Cardiac muscle cell (in vitro differentiated cells and primary cell): ENCODE measurements around the gene RESP18. TPM values are rescaled to one million over a fixed set of nuclear protein-coding genes. Genes with fewer than 3 reads are reported as not detected.

Source experiments
- DNase-seq, 2 donors: peaks; one replicate each; pipeline versions ENCODE4 v3.0.0 to v3.0.0-alpha.2; 2010 to 2017; ENCODE audit warnings: low read depth in 1 of 2, low spot score in 1 of 2
- H3K27ac ChIP-seq: fragments of 200-600 bp; sonication (generic); 2 replicates; pipeline ENCODE4 v1.5.1; 2016
- H3K27me3 ChIP-seq: fragments of 200-600 bp; sonication (generic); 2 replicates; pipeline ENCODE4 v1.6.0; 2016; ENCODE audit warnings: control low read depth
- H3K36me3 ChIP-seq: fragments of 200-600 bp; sonication (generic); 2 replicates; pipeline ENCODE4 v1.5.1; 2016; ENCODE audit warnings: control low read depth
- H3K4me1 ChIP-seq: fragments of 200-600 bp; sonication (generic); 2 replicates; pipeline ENCODE4 v1.8.1; 2017; ENCODE audit warnings: low read depth, mild to moderate bottlenecking, mixed run types
- H3K4me3 ChIP-seq: fragments of 200-600 bp; sonication (generic); 2 replicates; pipeline ENCODE4 v1.5.1; 2016; ENCODE audit warnings: mild to moderate bottlenecking
- H3K9me3 ChIP-seq: fragments of 200-600 bp; sonication (generic); 2 replicates; pipeline ENCODE4 v1.5.1; 2017; ENCODE audit warnings: low read depth, mild to moderate bottlenecking, control low read depth
- polyA plus RNA-seq: library from polyadenylated mRNA; unstranded; fragments of >200 nt; fragmentation: Nextera tagmentation; extraction: Ambion mirVana; gene quantifications from 2 replicates; pipeline ENCODE4 v1.2.1, GENCODE V29; 2016
- total RNA-seq: library from RNA; depleted of rRNA; stranded (reverse); fragments of >200 nt; gene quantifications from 2 replicates; pipeline ENCODE4 v1.2.3, GENCODE V29; 2016
- TF ChIP-seq, protein P1 (sequence below): IDR thresholded peaks from 2 replicates; pipeline ENCODE4 v1.5.1; 2012; ENCODE audit warnings: low read depth, mild to moderate bottlenecking, low read length

Gene RESP18
- total and polyA plus RNA-seq, 2 experiments from 2014 or later: not detected

DNA sequence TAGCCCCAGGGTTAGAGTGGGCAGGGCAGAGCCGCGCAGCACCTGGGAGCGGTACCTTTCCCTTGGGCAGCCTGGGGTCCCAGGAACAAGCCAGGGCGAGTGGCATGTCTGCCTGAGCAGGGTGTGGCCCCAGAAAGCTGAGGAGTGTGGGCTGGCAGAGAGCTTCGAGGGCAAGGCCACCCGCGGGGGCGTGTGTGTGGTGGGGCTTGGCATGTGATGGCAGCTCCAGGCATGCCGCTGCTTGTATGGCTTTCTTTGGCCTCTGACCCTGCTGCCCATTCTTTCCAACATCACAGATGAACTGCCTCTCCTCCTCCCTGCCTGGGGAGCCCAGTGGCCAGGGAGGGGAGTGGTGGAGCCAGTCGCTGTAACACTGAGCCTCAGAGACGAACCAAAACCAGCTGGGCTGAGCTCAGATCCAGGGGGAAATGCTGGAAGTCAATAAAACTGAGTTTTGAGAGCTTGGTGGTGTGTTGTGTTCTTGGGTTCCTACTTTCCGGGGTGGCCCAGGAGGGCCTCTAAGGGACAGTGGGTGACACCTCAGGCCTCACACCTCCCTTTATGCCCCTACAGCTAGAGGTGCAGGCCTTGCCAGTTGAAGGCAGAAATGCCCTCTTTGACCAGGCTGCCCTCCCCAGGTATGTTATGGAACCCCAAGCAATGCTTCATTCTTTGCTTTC is 46.0 kb downstream of the RESP18 start:
- Histone ChIP-seq H3K27ac (peak overlapping the region; percentile 14), H3K27me3 (no peaks in the 10 kb centered on the region), H3K4me3 (no peak overlapping the region), H3K4me1 (no peaks in the 10 kb centered on the region), H3K36me3 (peaks cover 13% of the 10 kb centered on the region), H3K9me3 (no peaks in the 10 kb centered on the region)
- DNase-seq: no peak
- TF ChIP-seq, protein P1, sequence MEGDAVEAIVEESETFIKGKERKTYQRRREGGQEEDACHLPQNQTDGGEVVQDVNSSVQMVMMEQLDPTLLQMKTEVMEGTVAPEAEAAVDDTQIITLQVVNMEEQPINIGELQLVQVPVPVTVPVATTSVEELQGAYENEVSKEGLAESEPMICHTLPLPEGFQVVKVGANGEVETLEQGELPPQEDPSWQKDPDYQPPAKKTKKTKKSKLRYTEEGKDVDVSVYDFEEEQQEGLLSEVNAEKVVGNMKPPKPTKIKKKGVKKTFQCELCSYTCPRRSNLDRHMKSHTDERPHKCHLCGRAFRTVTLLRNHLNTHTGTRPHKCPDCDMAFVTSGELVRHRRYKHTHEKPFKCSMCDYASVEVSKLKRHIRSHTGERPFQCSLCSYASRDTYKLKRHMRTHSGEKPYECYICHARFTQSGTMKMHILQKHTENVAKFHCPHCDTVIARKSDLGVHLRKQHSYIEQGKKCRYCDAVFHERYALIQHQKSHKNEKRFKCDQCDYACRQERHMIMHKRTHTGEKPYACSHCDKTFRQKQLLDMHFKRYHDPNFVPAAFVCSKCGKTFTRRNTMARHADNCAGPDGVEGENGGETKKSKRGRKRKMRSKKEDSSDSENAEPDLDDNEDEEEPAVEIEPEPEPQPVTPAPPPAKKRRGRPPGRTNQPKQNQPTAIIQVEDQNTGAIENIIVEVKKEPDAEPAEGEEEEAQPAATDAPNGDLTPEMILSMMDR: no peak

GRCh38 chr2:219285894-219286425 is 46.6 kb downstream of the RESP18 start:
- H3K36me3 ChIP-seq: peaks cover 16% of the 10 kb centered on the region
- TF ChIP-seq, protein P1: no peak
- H3K9me3 ChIP-seq: no peaks in the 10 kb centered on the region
- DNase-seq: peak; percentile 70 to 71
- H3K4me1 ChIP-seq: no peaks in the 10 kb centered on the region
- H3K27ac ChIP-seq: no peak overlapping the region
- no peaks in the 10 kb centered on the region for H3K27me3 ChIP-seq
- H3K4me3 ChIP-seq: no peak overlapping the region

GRCh38 chr2:219285373-219285735 is 47.2 kb downstream of the RESP18 start:
- peaks cover 20% of the 10 kb centered on the region for H3K36me3 ChIP-seq
- no peaks in the 10 kb centered on the region for H3K4me1 ChIP-seq
- DNase-seq: no peak
- no peak overlapping the region for H3K27ac ChIP-seq
- no peaks in the 10 kb centered on the region for H3K9me3 ChIP-seq
- no peak overlapping the region for H3K4me3 ChIP-seq
- H3K27me3 ChIP-seq: no peaks in the 10 kb centered on the region
- TF ChIP-seq, protein P1: no peak

- Histone ChIP-seq H3K4me1 (no peaks in the 10 kb centered on the region), H3K36me3 (peaks cover 20% of the 10 kb centered on the region)
- DNase-seq: no peak
These were observed 47.8 kb downstream of the RESP18 start for GRCh38 chr2:219284501-219285372.

DNA sequence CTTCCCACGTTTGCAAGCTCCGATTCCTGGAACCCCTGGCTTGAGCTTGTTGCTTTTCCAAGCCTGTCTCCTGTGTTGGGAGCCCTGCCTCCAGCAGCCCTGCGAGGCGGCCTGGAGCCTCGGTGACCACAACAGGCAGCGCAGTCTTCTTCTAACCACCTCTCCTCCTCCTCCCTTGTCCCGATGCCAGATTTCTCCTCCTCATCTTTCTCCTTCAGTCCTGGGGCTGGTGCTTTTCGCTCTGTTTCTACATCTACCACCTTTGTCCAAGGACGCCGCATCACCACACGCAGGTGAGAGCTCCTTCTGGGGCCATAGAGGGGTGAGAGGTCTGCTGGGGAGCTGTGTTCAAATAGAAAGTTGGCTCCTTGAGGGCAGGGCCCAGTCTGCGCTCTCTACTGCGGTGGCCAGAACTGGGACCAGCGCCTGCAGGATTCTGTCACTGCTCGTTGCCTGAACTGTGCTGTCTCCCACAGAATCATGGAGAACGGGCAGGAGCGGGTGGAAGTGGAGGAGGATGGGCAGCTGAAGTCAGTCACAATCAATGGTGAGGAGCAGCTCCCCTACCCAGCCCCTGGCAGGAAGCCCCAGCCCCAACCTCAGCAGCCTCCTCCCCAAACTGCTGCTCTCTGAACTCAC is 49.5 kb downstream of the RESP18 start:
- no peak for DNase-seq

More at GRCh38 chr2:219284501-219285372, 47.8 kb downstream of the RESP18 start:
- Histone ChIP-seq H3K9me3 (no peaks in the 10 kb centered on the region), H3K4me3 (no peak overlapping the region), H3K27ac (no peak overlapping the region), H3K27me3 (no peaks in the 10 kb centered on the region)
- TF ChIP-seq, protein P1: no peak

More for the DNA sequence above, 49.5 kb downstream of the RESP18 start:
- no peaks in the 10 kb centered on the region for H3K9me3 ChIP-seq
- TF ChIP-seq, protein P1: no peak
- H3K36me3 ChIP-seq: peaks cover 20% of the 10 kb centered on the region
- H3K4me3 ChIP-seq: no peak overlapping the region
- H3K27me3 ChIP-seq: no peaks in the 10 kb centered on the region
- H3K27ac ChIP-seq: no peak overlapping the region
- H3K4me1 ChIP-seq: peaks cover 8% of the 10 kb centered on the region
